ENCODE data around the gene SYT12.

DNA sequence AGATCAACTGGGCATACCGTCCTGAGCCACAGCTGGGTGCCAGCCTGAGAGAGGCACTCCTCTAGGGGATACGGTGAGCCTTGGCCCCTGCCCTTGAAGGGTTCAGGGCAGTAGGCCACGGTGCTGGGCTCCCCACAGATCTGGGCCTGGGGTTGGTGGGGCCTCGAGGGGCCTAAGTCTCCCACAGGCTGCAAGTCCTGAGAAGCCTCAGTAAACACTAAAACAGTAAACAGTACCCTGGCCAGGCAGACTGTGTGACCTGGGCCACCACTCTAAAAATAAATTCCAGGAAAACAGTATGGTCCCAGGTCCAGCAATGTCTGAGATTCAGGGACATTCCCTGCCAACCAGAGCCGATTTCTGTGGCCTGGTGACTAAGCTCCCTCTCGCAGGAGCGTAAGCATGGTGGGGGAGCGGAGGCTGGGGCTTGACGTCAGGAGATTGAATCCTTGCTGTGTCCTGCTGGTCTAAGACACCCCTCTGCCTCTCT lies 31.5 kb downstream of the SYT12 start:
- TF ChIP-seq CTCF (IDR thresholded peaks at IDR 0.05) (no peak), POLR2A (IDR thresholded peaks at IDR 0.05) (no peak), EP300 (IDR thresholded peaks at IDR 0.05) (no peak)
